Frontal cortex (tissue), 4 donors: ENCODE data around the gene PPWD1. TPM values are rescaled to one million over a fixed set of nuclear protein-coding genes. Genes with fewer than 3 reads are reported as not detected.
"Not testable (repeated sequence)": the region's sequence is repeated elsewhere in the genome, so short reads cannot be mapped to it uniquely, and the experiment has no call there.

Source experiments
- DNase-seq, 2 donors: peaks; one replicate each; pipeline ENCODE4 v3.0.0; 2012; ENCODE audit warnings: low spot score in 2 of 2
- FAIRE-seq: peaks from 2 replicates; lab custom pipeline; 2012; peaks lifted over from hg19 to GRCh38; lab: Jason Lieb, UNC
- total RNA-seq: library from RNA; depleted of rRNA; stranded (reverse); fragments of >200 nt; gene quantifications from one replicate; pipeline ENCODE4 v1.2.3, GENCODE V29; 2014
- donor health status: control.
- donor health status: control.
- donor health status: control.

Gene PPWD1
- total RNA-seq = 43.6 TPM

- peak; percentile 63 to 79 for DNase-seq
- peak; percentile 15 for FAIRE-seq
Measured at GRCh38 chr5:65562731-65563701, at the start of gene PPWD1, which contains the start of gene CENPK. Gene PPWD1, plus strand, starts transcription at chr5:65563296. Its CDS starts 15 bp downstream, at chr5:65563311. Gene CENPK, minus strand, starts transcription at chr5:65563168. Its CDS starts 8,261 bp downstream, at chr5:65554907.

- DNase-seq (no peak), FAIRE-seq (no peak)
Measured at GRCh38 chr5:65525726-65526125, 37.4 kb upstream of the PPWD1 start.

- no peak for FAIRE-seq
- no peak for DNase-seq
Measured at GRCh38 chr5:65530904-65531303, 32.2 kb upstream of the PPWD1 start.

GRCh38 chr5:65535529-65535987, 27.5 kb upstream of the PPWD1 start:
- DNase-seq = no peak
- no peak for FAIRE-seq

- DNase-seq = no peak
- no peak for FAIRE-seq
Measured at GRCh38 chr5:65539827-65540226, 23.3 kb upstream of the PPWD1 start.

- FAIRE-seq = no peak
Measured at GRCh38 chr5:65544473-65544872, 18.6 kb upstream of the PPWD1 start.

GRCh38 chr5:65546141-65546540, 17.0 kb upstream of the PPWD1 start:
- DNase-seq (no peak), FAIRE-seq (no peak)

More at GRCh38 chr5:65544473-65544872, 18.6 kb upstream of the PPWD1 start:
- DNase-seq = no peak

- DNase-seq (no peak), FAIRE-seq (no peak)
Measured at GRCh38 chr5:65548281-65548680, 14.8 kb upstream of the PPWD1 start.

GRCh38 chr5:65553941-65554340, 9.2 kb upstream of the PPWD1 start:
- DNase-seq (no peak), FAIRE-seq (no peak)

- DNase-seq (no peak), FAIRE-seq (no peak)
Measured at GRCh38 chr5:65555287-65555686, 7.8 kb upstream of the PPWD1 start.

- FAIRE-seq = no peak
Measured at GRCh38 chr5:65556181-65556580, 6.9 kb upstream of the PPWD1 start.

GRCh38 chr5:65556718-65557117, 6.4 kb upstream of the PPWD1 start:
- FAIRE-seq = no peak
- DNase-seq = no peak

More at GRCh38 chr5:65556181-65556580, 6.9 kb upstream of the PPWD1 start:
- no peak for DNase-seq

GRCh38 chr5:65563777-65564176, 681 bp downstream of the PPWD1 start:
- FAIRE-seq (no peak), DNase-seq (no peak)

- DNase-seq = no peak
- FAIRE-seq = no peak
Measured at GRCh38 chr5:65566505-65566904, 3.4 kb downstream of the PPWD1 start.

- DNase-seq (no peak), FAIRE-seq (no peak)
Measured at GRCh38 chr5:65570598-65571226, 7.6 kb downstream of the PPWD1 start.

- DNase-seq = no peak
- no peak for FAIRE-seq
Measured at GRCh38 chr5:65577141-65577540, 14.0 kb downstream of the PPWD1 start.

GRCh38 chr5:65588694-65589093, 25.6 kb downstream of the PPWD1 start:
- FAIRE-seq = peak; percentile 8
- no peak for DNase-seq

GRCh38 chr5:65601761-65602160, 38.7 kb downstream of the PPWD1 start:
- DNase-seq, FAIRE-seq: not testable (repeated sequence)

GRCh38 chr5:65611524-65611923, 48.4 kb downstream of the PPWD1 start:
- DNase-seq = no peak
- FAIRE-seq = no peak

GRCh38 chr5:65612298-65612907, 49.3 kb downstream of the PPWD1 start:
- FAIRE-seq (no peak), DNase-seq (no peak)
